Astrocyte of the cerebellum (primary cell): ENCODE results near the gene S100A4.
"Not testable (repeated sequence)": the region's sequence is repeated elsewhere in the genome, so short reads cannot be mapped to it uniquely, and the experiment has no call there.

ENCODE experiments used
- DNase-seq: peaks from one replicate; pipeline ENCODE4 v3.0.0-alpha.2; 2011; ENCODE audit warnings: low read depth
- H3K4me3 ChIP-seq: 2 replicates; pipeline ENCODE4 v1.5.1; 2011; ENCODE audit warnings: mild to moderate bottlenecking, low read depth, low read length, moderate library complexity
- CTCF ChIP-seq: IDR thresholded peaks from 2 replicates; pipeline ENCODE4 v1.5.1; 2012; ENCODE audit warnings: low read length, low read depth, moderate library complexity, mild to moderate bottlenecking; ENCODE audit errors: missing control alignments
- in situ Hi-C: cut with HindIII; loops from 2 replicates; pipeline ENCODE4 v1.10.0; 2017; ENCODE audit warnings: low sequenced_read_pairs

S100A4 gene

GRCh38 chr1:153527023-153527682 is 18.5 kb downstream of the S100A4 start:
- DNase-seq: no peak

GRCh38 chr1:153526132-153526543 is 19.5 kb downstream of the S100A4 start:
- H3K4me3 ChIP-seq: no peak overlapping the region
- DNase-seq: no peak
- no peak for TF ChIP-seq CTCF
- in situ Hi-C loops: no loop called here

More at GRCh38 chr1:153527023-153527682, 18.5 kb downstream of the S100A4 start:
- in situ Hi-C loops: no loop called here
- TF ChIP-seq CTCF: no peak
- no peak overlapping the region for H3K4me3 ChIP-seq

DNA sequence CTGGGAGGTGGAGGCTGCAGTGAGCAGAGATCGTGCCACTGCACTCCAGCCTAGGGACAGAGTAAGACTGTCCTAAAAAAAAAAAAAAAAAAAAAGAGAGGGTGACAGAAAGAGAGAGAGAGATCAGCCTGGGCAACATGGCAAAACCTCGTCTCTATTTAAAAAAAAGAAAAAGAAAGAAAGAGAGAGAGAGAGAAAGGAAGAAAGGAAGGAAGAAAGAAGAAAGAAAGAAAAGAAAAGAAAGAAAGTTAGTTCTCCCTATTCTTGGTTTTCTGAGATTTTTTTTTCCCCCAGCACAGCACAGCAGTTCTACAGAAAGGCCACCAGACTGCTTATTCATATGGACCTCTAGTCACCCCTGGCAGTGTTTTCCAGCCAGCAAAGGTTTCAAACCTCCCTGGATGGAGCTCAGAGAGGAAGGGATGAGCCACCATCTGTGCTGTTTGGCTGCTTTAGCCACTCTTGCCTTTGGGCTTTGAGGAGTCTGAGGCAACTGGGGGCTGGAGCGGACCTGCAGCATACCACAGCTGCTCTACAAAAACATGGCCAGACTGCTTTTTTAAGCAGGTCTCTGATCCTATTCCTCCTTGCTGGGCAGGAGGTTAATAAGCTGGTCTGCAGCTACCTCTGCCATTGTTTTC is 20.4 kb downstream of the S100A4 start:
- no peak for DNase-seq
- no peak for TF ChIP-seq CTCF
- H3K4me3 ChIP-seq: no peak overlapping the region
- in situ Hi-C loops: no loop called here

DNA sequence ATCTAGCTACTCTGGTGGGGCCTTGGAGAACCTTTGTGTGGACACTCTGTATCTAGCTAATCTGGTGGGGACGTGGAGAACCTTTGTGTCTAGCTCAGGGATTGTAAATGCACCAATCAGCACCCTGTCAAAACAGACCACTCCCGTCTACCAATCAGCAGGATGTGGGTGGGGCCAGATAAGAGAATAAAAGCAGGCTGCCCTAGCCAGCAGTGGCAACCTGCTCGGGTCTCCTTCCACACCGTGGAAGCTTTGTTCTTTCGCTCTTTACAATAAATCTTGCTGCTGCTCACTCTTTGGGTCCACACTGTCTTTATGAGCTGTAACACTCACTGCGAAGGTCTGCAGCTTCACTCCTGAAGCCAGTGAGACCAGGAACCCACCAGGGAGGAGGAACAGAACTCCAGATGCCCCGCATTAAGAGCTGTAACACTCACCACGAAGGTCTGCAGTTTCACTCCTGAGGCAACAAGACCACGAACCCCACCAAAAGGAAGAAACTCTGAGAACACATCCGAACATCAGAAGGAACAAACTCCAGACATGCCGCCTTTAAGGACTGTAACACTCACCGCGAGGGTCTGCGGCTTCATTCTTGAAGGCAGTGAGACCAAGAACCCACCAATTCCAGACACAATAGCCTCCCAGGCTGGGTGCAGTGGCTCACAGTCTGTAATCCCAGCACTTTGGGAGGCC is 23.1 kb downstream of the S100A4 start:
- DNase-seq, in situ Hi-C loops, H3K4me3 ChIP-seq: not testable (repeated sequence)

GRCh38 chr1:153521808-153522207 is 23.8 kb downstream of the S100A4 start:
- DNase-seq, H3K4me3 ChIP-seq, in situ Hi-C loops: not testable (repeated sequence)

DNA sequence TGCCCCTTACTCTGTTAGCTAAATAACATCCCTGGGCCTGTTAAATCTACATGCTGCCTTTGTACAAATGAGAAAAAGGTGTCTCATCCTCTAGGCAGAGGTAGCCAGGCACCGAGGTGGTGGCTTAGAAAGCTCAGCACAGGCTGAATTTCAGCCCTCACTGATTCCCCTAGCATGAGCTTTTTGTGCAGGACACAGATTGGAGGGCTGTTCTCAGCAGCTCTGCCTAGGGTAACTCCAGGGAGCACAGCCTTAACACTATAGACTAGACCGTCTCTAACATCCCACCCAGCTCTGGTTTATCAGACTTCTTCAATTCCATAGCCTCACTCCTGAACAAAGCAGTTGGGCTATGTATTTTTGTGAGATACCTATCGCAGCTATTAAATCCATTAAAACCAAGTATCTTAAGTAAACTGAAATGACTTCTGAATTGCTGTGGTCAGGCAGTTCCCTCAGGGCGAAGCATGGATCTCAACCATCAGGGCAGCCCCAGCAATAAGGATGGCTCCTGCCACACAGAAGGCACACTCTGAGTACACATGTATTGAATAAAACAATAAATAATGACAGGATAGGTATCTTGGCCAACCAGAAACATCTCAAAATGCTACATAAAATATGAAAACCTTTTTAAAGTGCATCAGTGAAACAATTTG is 24.7 kb downstream of the S100A4 start:
- no peak overlapping the region for H3K4me3 ChIP-seq
- in situ Hi-C loops: no loop called here
- no peak for DNase-seq
- no peak for TF ChIP-seq CTCF

GRCh38 chr1:153520137-153520691 is 25.4 kb downstream of the S100A4 start:
- in situ Hi-C loops, DNase-seq, H3K4me3 ChIP-seq: not testable (repeated sequence)
